ENCODE data around the gene ARL5C.

ARL5C gene

GRCh38 chr17:39107155-39107554 lies 58.8 kb downstream of the ARL5C start:
- no peak for DNase-seq (ENCODE audit: low spot score)

All from kidney tubule cell (primary cell).